HG03060 (cell line): ENCODE data around the gene TUBA3D.
"Not testable (repeated sequence)": the region's sequence is repeated elsewhere in the genome, so short reads cannot be mapped to it uniquely, and the experiment has no call there.

Experiments
- ATAC-seq: cut with Tn5 transposase; IDR thresholded peaks from one replicate; pipeline ENCODE4 v1.9.1; 2021; ENCODE audit warnings: low read depth, moderate number of reproducible peaks; ENCODE audit not compliant: unreplicated experiment

The TUBA3D gene

DNA sequence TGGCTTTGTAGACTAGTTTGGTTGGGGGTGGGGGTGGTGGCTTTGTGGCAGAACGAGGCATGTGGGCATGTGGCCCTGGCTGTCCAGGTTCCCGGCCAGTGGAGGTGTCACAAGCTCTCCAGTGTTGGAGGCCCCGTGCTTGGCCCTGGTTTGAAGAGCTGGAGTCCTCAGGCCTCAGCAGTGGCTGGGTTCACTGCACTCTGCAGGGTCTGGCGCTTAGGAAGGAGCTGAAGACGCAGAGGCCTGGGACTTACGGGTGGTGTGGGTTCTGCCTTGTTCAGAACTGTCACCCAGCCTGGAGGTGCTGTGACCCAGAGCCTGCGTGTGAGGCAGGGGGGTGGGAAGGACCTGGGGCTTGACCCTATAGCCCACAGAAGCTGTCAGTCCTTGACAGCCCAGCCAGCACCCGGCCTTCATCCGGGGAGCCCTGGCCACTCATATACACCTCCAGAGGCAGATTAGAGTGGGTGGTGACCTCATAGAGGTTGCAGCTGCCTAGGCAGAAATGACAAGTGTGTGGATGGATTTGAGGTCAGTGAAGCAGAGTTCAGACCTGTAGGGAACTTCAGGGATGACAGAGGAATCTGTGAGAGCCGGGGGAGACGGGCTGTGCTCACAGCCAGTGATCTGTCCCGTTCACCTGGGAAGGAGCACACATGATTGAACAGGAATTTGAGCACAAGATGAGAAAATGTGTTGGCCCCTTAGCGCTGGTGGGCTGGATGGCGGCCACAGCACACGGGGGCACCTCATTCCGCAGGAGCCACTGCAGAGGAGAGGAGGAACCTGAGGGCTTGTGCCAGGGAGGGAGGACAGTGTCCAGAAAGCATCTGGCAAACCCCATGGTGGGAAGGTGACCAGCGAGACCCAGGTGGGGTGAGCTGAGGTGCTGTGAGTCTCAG, 36.3 kb downstream of the TUBA3D start:
- ATAC-seq, result not testable (repeated sequence)

DNA sequence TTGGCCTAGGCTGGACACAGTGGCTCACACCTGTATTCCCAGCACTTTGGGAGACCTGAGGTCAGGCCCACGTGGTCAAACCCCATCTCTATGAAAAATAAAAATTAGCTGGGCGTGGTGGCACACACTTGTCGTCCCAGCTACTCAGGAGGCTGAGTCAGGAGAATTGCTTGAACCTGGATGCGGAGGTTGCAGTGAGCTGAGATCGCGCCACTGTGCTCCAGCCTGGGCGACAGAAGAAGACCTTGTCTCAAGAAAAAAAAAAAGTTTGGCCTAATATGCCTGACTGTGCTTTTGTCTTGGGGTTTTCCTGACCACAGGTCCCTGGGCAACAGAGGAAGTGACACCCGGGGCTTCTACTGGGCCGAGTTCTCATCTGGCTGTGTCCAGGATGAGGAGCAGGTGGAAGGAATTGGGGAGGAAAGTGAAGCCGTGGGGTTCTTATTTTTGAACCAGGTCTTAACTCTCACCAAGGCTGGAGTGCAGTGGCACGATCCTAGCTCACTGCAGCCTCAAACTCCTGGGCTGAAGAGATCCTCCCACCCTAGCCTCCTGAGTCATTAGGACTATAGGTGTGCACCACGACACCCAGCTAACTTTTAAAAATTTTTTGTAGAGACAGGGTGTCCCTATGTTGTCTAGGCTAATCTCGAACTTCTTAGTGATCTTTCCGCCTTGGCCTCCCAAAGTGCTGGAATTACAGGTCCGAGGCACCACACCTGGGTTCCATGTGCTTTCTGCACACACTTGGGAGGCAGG, 38.7 kb downstream of the TUBA3D start:
- not testable (repeated sequence) for ATAC-seq

DNA sequence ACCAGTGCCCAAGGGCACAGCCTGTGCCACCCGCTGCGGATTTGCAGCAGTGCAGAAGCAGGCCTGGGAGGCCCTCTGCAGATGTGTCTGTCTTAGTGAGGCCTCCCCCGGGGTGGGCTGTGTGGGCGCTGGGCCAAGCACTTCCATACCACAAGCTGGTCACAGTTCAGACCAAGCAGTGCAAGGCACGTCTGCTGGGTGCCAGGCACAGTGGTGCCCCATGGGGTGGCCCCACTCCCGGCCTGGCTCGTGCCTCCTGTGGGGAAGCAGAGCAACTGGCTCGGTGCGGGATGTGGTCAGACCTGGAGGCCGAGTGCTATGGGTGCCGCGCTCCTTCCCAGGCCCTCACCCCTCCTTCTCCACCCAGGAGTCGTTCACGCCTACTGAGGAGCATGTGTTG, 39.3 kb downstream of the TUBA3D start:
- ATAC-seq, result not testable (repeated sequence)

DNA sequence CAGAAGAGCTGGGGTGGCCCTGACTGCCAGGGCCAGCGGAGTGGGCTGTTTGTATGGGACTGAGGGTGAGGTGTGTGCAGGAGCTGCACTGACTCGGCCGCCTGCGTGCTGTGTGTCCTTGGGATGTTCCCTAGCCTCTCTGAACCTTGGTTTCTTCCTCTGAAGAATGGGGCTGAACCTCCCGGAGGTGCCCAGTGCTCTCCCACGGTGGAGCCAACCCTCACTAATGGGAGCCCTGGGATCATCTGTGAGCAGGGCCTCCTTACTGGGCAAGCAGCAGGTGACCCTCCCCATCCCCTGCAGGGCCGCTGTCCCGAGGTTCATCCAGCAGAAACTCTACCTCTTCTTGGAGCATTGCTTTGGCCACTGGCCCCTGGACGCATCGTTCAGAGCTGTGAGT, 40.1 kb downstream of the TUBA3D start:
- ATAC-seq, result no peak

DNA sequence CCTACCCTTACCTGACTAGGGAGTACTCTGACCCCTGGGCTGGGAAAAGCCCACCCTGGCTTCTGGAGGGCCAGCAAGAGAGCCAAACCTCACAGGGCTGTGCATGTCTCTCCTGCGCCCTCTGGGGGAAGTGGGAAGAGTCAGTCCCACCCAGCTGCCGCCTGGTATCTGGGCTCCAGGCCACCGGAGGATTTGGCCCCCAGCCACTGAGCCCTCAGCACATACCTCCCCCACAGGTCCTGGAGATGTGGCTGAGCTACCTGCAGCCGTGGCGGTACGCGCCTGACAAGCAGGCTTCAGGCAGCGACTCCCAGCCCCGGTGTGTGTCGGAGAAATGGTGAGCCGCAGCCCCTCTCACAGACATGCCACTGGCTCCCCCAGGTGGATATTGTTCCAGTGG, 40.7 kb downstream of the TUBA3D start:
- not testable (repeated sequence) for ATAC-seq

DNA sequence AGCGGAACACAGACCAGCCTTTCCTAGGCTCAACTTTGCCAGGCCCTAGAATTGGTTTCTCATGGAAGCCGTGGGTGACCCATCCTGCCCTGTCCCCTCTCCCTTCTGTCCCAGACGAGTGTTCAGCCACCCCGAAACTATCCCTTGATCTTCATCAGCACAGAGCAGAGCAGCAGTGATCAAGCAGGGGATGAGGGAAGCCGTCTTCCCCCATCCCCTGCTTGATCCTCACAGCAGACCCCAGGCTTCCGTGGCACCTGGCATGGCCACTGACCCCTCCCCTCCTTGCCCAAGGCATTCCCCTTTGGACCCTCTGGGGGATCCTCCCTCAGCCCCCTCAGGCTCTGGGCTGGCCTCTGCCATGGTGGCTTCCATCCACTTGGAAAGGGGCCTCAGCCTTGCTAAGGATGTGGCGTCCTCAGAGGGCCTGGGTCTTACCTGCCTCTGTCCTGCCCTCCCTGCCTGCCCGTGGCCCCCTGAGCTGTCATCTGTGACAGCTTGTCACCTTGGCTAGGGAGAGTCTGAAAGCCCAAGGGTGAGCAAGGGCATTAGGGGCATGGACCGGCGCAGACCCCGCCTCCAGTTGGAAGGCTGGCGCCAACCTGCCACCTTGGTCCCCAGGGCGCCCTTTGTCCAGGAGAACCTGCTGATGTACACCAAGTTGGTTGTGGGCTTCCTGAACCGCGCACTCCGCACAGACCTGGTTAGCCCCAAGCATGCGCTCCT, 41.4 kb downstream of the TUBA3D start:
- ATAC-seq, result no peak

DNA sequence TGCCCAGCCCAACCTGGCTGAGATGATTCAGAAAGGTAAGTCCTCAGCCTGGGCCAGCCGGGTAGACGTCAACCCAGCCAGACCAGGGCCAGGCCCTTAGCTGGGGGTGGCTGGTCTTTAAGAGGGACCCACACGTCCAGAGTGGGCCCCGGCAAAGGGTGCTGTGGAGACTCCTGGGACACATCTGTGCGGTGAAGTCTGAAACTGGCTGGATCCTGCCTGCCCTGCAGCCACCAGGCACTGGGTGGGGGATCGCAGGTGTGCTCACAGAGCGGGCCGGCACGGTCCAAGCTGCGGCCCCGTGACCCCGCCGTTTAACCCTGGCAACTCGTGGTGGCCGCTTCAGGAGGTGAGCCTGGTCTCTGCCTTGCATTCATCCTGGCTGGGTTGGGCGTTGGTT, 41.9 kb downstream of the TUBA3D start:
- not testable (repeated sequence) for ATAC-seq

DNA sequence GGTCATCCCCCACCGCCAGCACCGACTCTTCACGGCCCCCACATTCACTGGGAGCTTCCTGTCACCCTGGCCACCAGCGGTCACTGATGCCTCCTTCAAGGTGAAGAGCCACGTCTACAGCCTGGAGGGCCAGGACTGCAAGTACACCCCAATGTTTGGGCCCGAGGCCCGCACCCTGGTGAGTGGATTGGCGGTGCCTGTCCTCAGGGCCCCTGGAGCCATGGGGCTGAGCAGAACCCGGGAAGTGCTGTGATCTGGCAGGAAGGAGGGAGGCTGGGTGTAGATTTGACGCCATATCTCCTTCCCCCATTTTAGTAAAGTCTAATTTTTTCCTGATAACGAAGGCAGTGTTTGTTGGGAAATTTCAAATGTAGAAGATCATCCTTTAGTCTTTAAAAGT, 42.6 kb downstream of the TUBA3D start:
- ATAC-seq, result not testable (repeated sequence)

DNA sequence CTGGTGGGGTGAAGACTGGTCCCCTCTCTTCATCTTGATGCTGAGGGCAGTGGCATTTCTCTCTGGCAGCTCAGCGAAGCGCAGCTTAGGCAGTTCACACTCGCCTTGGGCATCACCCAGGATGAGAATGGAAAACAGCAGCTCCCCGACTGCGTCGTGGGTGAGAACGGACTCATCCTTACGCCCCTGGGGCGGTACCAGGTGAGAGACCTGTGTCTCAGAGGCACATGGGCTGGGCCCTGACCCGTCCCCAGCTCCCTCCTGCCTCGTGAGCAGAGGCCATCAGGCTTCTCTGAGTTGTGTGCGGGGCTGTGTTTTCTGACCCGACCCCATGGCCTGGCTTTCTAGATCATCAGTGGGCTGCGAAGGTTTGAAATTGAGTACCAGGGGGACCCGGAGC, 43.5 kb downstream of the TUBA3D start:
- ATAC-seq, result no peak

DNA sequence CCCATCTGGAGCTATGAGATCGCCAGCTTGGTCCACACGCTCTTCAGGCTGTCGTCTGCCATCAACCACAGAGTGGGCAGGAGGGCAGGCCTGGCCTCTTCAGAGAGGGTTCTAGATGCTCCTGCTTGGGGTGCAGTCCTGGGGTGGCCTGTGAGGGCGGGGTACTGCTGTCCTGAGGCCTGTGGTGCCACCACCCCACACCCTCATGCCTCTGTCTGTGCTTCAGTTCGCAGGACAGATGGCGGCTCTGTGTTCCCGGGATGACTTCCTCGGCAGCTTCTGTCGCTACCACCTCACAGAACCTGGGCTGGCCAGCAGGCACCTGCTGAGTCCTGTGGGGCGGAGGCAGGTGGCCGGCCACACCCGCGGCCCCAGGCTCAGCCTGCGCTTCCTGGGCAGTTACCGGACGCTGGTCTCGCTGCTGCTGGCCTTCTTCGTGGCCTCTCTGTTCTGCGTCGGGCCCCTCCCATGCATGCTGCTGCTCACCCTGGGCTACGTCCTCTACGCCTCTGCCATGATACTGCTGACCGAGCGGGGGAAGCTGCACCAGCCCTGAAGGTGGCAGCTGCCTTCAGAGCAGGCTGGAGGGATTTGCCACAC, 44.1 kb downstream of the TUBA3D start:
- not testable (repeated sequence) for ATAC-seq

DNA sequence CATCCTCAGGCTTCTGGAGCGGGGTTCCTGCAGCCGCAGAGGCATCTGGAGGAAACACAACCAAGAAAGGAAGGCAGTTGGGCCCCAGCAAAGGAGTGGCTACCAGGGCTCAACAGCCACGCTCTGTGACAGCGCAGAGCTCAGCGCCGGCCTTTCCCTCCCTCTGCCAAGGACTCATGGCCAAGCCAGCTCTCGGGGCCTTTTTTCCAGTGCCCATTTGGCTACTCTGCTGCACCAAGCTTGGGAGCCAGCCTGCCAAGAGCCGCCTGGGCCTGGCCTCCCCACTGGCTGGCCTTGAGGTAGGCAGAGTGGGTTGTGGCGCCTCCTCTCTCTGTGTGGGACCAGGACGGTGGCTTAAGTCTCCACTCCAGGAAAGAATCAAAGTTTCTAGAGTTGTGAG, 44.6 kb downstream of the TUBA3D start:
- ATAC-seq, result no peak

DNA sequence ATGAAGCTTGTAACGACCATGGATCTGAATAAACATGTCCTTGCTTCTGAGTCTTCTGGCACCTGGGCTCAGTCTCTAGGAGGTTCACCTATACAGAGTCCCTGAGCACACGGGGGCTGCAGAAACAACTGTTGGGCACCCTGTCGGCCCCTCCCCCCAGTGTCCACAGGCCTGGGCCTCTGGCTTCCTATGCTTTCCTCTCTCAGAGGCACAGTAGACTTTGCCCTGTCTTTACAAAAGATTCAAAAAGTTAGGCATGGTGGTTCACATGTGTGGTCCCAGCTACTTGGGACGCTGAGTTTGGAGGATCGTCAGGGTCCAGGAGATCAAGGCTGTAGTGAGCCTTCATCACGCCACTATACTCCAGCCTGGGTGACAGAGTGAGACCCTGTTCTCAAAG, 45.6 kb downstream of the TUBA3D start:
- ATAC-seq, result not testable (repeated sequence)

DNA sequence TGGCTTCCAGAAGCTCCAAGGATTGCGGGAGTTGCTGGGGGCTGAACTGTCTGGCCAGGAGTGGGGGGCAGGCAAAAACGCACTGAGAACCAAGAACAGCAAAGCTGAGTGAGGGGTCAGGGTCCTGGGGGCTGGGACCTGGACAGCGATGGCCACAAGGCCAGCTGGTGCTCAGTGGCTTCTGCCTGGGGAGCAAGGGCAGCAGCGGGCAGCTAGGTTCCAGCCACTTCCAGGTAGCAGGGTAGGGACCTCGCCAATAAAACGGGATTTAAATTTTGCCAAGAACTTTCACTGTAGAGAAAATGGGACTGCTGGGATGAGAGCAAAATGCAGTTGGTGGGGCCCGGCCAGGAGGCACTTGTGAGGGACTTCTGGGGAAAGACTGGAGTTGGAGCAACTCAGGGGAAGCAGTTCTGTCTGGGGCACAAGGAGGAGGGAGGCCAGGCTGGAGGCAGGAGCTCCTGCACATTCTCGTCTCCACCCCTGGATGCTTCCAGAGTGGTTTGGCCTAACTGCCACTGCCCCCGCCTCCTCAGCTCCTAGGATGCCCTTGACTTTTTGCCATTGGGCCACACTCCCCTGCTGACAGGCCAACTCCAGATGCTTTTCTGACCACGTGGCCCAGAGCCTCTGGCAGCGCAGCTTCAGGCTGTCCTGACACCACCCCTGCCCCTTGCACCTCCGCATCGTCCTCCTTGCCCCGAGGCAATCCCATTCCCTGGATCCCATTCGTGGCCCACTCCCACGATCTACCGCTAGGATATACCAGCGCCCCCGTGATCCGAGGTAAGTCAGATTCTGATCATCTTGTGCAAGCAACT, 46.3 kb downstream of the TUBA3D start:
- no peak for ATAC-seq

DNA sequence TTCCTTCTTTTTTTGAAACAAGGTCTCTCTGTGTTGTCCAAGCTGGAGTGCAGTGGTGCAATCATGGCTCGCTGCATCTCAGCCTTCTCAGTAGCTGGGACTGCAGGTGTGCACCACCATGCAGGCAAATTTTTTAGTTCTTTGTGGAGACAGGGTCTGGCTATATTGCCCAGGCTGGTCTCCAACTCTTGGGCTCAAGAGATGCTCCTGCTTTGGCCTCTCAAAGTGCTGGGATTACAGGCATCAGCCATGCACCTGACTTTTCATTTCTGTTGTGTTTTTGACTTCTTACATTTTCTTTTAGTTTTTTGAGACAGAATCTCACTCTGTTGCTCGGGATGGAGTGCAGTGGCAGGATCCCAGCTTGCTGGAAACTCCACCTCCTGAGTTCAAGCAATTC, 49.3 kb downstream of the TUBA3D start:
- ATAC-seq, result not testable (repeated sequence)

DNA sequence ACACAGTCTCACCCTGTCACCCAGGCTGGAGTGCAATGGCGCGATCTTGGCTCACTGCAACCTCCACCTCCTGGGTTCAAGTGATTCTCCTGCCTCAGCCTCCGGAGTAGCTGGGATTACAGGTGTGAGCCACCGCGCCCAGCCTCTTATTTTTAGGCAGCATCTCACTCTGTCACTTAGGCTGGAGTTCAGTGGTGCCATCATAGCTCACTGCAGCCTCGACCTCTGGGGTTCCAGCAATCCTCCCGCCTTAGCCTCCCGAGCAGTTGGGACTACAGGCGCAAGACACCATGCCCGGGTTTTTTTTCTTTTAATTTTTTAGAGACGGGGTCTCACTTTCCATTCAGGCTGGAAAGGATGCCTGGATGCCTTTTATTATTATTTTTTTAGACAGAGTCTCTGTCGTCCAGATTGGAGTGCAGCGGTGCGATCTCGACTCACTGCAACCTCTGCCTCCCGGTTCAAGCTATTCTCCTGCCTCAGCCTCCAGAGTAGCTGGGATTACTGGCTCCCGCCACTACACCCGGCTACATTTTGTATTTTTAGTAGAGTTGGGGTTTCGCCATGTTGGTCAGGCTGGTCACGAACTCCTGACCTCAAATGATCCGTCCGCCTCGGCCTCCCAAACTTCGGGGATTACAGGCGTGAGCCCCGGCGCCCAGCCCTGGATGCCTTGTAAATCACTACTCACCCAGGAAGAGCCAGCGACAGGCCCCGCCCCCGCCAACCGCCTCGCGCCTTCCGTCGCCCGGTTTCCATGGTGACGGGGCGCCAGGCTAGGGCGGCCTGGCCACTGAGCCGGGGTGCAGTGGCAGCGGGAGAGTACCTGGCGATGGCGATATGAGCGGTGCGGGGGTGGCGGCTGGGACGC, 51.4 kb downstream of the TUBA3D start, which contains the start of gene CCDC74A:
Gene CCDC74A, plus strand, starts transcription at position 758 of the 871 bp plus-strand sequence. Its CDS starts 83 bp downstream, at position 841.
- ATAC-seq, result peak; percentile 64

DNA sequence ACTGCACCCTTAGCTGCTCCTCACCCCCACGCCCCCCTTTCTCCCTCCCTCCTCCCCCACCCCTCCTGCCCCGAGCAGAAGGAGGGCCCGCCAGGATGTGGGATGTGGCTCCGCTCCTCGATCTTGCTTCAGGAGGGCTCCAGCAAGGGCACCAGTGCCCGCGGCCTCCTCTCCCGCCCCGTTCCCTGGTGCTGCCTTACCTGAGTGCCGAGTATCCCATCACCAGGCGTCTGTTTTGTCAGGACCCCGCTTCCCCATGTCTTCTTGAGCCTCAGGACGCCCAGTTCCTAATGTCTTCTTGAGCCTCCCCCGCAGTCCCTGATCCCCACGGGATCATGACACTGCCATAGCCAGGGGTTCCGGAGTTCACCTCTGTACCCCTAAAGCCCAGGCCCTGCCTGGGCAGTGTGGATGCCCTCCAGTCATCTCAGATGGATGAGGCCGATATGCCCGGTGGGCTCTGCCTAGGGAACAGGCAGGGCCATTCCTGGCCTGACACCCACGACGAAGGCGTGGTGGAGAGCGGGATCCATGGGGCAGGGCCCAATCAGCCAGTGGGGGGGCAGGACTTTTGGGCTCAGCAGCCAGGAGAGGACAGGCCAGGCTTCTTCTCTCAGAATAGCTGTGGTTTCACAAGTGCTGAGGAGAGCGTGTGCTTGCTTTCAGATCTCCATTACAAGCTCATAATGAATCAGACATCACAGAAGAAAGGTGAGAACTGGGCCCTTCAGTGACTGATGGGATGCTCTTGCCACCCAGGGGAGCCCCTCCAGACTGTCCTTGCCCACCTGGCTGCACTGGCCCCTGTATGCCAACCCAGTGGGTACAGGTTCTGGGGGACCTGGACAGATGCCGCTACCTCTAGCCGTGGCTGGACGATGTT, 53.3 kb downstream of the TUBA3D start:
- peak; percentile 63 for ATAC-seq

DNA sequence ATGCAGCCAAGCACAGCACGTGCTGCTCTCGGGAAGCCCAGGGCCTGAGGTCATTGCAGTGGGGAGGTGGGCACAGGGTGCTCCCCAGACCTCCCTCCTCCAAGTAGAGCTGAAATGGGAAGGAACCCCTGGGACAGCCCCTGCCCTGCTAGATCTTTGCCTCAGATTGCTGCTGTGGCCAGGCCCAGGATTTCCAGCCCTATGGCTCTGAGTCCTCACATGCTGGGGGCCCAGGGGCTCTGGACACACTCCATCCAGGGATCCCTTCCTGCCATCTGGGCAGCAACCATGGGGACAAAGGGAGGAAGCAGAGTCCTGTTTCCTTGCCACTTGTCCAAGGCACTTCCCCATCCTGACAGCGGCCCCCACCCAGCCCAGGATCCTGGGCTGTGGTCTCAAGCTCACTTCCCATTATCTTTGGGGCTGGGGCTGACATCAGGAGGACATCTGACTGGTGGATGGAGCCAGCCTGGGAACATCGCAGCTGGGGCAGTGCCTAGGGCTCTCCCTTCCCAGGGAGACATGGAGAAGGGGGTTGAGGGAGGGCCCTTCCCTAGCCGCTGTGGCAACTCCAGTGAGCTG, 54.0 kb downstream of the TUBA3D start:
- ATAC-seq, result not testable (repeated sequence)
